ENCODE results near the gene POMT2. TPM values are rescaled to one million over a fixed set of nuclear protein-coding genes. Genes with fewer than 3 reads are reported as not detected.

Gene POMT2
- polyA plus RNA-seq, 1 of the 3 experiments (the other 2 are of a cell fraction), result 19.9 TPM

GRCh38 chr14:77240336-77240915 is 80.3 kb downstream of the POMT2 start:
- Histone ChIP-seq H3K9ac (no peak overlapping the region), H3K9me2 (no peaks in the 10 kb centered on the region), H3F3A (replicated peaks; ENCODE audit: insufficient read depth) (no peaks in the 10 kb centered on the region), H3K36me3 (replicated peaks in 1 of 2; ENCODE audit: control insufficient read depth in 1 of 2, insufficient read depth in 2 of 2, low read length in 1 of 2) (no peaks in the 10 kb centered on the region), H2AFZ (ENCODE audit: low read depth) (no peak overlapping the region), H3K4me3 (ENCODE audit: low read depth in 2 of 2, low read length in 1 of 2) (no peak overlapping the region), H3K27ac (ENCODE audit: low read depth in 2 of 2, low read length in 1 of 2) (no peak overlapping the region), H3K9me3 (no peaks in the 10 kb centered on the region), H3K27me3 (ENCODE audit: insufficient read depth) (no peaks in the 10 kb centered on the region; the same call in 1 of the 2 replicates), H3K4me1 (ENCODE audit: control insufficient read depth in 1 of 2, insufficient read depth in 2 of 2, low read depth in 1 of 2, low read length in 1 of 2) (no peaks in the 10 kb centered on the region), H3K4me2 (no peak overlapping the region), H4K20me1 (ENCODE audit: insufficient read depth) (no peaks in the 10 kb centered on the region), H3K79me2 (ENCODE audit: insufficient read depth) (no peaks in the 10 kb centered on the region)
- CTCF ChIA-PET, result interaction anchor here (0.8 to 1.9 kb wide), 2 partner anchors 27 to 88 kb away, joined by 3 to 10 read pairs; no protein-coding TSS in a partner anchor
- DNase-seq, result no peak
- TF ChIP-seq POLR2AphosphoS5 (IDR thresholded peaks at IDR 0.05; ENCODE audit: low read depth, low read length) (no peak), RFX5 (IDR thresholded peaks at IDR 0.05; ENCODE audit: low read length) (no peak), JUND (IDR thresholded peaks at IDR 0.05) (no peak), PBX3 (IDR thresholded peaks at IDR 0.05) (no peak), TAF1 (IDR thresholded peaks at IDR 0.05; ENCODE audit: borderline replicate concordance, low read depth, low read length) (no peak), EP300 (IDR thresholded peaks at IDR 0.05; ENCODE audit: borderline replicate concordance in 1 of 2, low read depth in 1 of 2, low read length in 1 of 2) (no peak), RCOR1 (IDR thresholded peaks at IDR 0.05; ENCODE audit: low read length) (no peak), TEAD4 (IDR thresholded peaks at IDR 0.05; ENCODE audit: borderline replicate concordance, insufficient read depth) (no peak), FOXJ3 (CRISPR knock-in tag; IDR thresholded peaks at IDR 0.05) (no peak), CTCF (IDR thresholded peaks at IDR 0.05) (no peak), YY1 (IDR thresholded peaks at IDR 0.05; ENCODE audit: low read depth) (no peak), REST (IDR thresholded peaks at IDR 0.05; ENCODE audit: low read depth, low read length) (no peak)
- WGBS (ENCODE audit: low lambda C conversion rate), result 73% methylated on average over 11 of the region's 15 CpGs
- POLR2A ChIA-PET, result no interaction called here

Data from SK-N-SH (cell line).